Body of pancreas (tissue), 4 donors: ENCODE data around the gene FZD2. TPM values are rescaled to one million over a fixed set of nuclear protein-coding genes. Genes with fewer than 3 reads are reported as not detected.
A peak's percentile ranks its signal among the peaks of the same experiment; 100 is the strongest.

Experiments
- ATAC-seq: fragments of 150-250 bp; one replicate; pipeline ENCODE4 v1.9.1; 2016
- DNase-seq, 4 donors: peaks; one replicate each; pipeline ENCODE4 v3.0.0-alpha.2; 2019
- H3K27ac ChIP-seq, 4 donors: fragments of 200-600 bp; sonication (generic); 1 replicate in 3 of 4; 2 replicates in 1 of 4; pipeline versions ENCODE4 v1.5.1 to v1.6.1; 2016 to 2019; ENCODE audit warnings: mild to moderate bottlenecking in 1 of 4, mixed read lengths in 1 of 4, moderate library complexity in 1 of 4
- H3K27me3 ChIP-seq, 2 donors: fragments of 200-600 bp; sonication (generic); one replicate each; pipeline ENCODE4 v1.6.0; 2016; ENCODE audit warnings: mild to moderate bottlenecking in 1 of 2
- H3K36me3 ChIP-seq, 2 donors: fragments of 200-600 bp; sonication (generic); replicated peaks in 1 of 2; 2 replicates each; pipeline ENCODE4 v1.5.1; 2016; ENCODE audit warnings: low read depth in 2 of 2; ENCODE audit not compliant: insufficient read depth in 1 of 2
- H3K4me1 ChIP-seq: fragments of 200-600 bp; sonication (generic); one replicate; pipeline ENCODE4 v1.6.0; 2016
- H3K4me3 ChIP-seq, 2 donors: fragments of 200-600 bp; sonication (generic); 1 replicate in 1 of 2; 2 replicates in 1 of 2; pipeline ENCODE4 v1.5.1; 2016 to 2019
- H3K9me3 ChIP-seq, 3 donors: fragments of 200-600 bp; sonication (generic); 1 replicate in 2 of 3; 2 replicates in 1 of 3; pipeline ENCODE4 v1.5.1; 2016
- POLR2A ChIP-seq, 3 donors: fragments of 450-650 bp; IDR thresholded peaks; one replicate each; pipeline ENCODE4 v1.6.1; 2016; ENCODE audit warnings: antibody characterized with exemption in 3 of 3, mild to moderate bottlenecking in 2 of 3
- WGBS, 2 donors: methylation state at CpG; one replicate each; pipeline ENCODE4 v1.1.5; 2017; 5-methylcytosine and 5-hydroxymethylcytosine counted together
- intact Hi-C: fragments of 100-400 bp; cut with DNase I; formaldehyde crosslinking; loops from one replicate; pipeline ENCODE4 v1.15.1; 2023
- total RNA-seq, 2 donors: library from RNA; depleted of rRNA; stranded (reverse); fragments of >200 nt; gene quantifications; one replicate each; pipeline ENCODE4 v1.1.0, GENCODE V29; 2016
- TF ChIP-seq, protein P1 (sequence below), 7 experiments: fragments of 450-650 bp in 4 of 7; fragments of 200-600 bp in 3 of 7; sonication (generic) in 3 of 7; IDR thresholded peaks; one replicate each; pipeline ENCODE4 v1.5.1; 2016 to 2019; ENCODE audit warnings: antibody characterized with exemption in 7 of 7

Gene FZD2
- total RNA-seq, 2 donors from 2014 or later: 0.52 TPM; not detected in 1

DNA sequence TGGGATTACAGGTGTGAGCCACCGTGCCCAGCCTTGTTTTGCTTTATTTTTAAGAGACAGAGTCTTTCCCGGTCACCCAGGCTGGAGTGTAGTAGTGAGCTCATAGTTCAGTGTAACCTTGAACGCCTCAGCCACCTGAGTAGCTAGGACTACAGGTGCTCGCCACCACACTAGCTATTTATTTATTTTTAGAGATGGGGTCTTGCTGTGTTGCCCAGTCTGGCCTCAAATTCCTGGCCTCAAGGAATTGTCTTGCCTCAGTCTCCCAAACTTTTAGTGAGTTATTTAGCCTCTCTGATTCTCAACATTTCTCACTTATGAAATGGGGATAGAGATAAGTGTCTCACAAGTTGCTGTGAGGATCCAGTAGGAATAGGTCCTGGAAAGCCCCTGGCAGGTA, 21.7 kb downstream of the FZD2 start:
- H3K4me3 ChIP-seq: no peak overlapping the region
- no peaks in the 10 kb centered on the region for H3K27me3 ChIP-seq
- no peak for TF ChIP-seq POLR2A (IDR thresholded peaks at IDR 0.05)
- TF ChIP-seq, protein P1, sequence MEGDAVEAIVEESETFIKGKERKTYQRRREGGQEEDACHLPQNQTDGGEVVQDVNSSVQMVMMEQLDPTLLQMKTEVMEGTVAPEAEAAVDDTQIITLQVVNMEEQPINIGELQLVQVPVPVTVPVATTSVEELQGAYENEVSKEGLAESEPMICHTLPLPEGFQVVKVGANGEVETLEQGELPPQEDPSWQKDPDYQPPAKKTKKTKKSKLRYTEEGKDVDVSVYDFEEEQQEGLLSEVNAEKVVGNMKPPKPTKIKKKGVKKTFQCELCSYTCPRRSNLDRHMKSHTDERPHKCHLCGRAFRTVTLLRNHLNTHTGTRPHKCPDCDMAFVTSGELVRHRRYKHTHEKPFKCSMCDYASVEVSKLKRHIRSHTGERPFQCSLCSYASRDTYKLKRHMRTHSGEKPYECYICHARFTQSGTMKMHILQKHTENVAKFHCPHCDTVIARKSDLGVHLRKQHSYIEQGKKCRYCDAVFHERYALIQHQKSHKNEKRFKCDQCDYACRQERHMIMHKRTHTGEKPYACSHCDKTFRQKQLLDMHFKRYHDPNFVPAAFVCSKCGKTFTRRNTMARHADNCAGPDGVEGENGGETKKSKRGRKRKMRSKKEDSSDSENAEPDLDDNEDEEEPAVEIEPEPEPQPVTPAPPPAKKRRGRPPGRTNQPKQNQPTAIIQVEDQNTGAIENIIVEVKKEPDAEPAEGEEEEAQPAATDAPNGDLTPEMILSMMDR (IDR thresholded peaks at IDR 0.05): no peak
- no peaks in the 10 kb centered on the region for H3K36me3 ChIP-seq
- H3K9me3 ChIP-seq: no peaks in the 10 kb centered on the region
- no peaks in the 10 kb centered on the region for H3K4me1 ChIP-seq
- H3K27ac ChIP-seq: no peak overlapping the region
- ATAC-seq (no peak), DNase-seq (no peak)
- intact Hi-C loops: no loop called here
- WGBS, 2 donors: 58 to 68% methylated on average over 4 of the region's 4 CpGs

- no peaks in the 10 kb centered on the region for H3K9me3 ChIP-seq
- TF ChIP-seq, protein P1 (IDR thresholded peaks at IDR 0.05): no peak
- no peak for TF ChIP-seq POLR2A (IDR thresholded peaks at IDR 0.05)
- ATAC-seq (no peak), DNase-seq (no peak)
- H3K36me3 ChIP-seq: no peaks in the 10 kb centered on the region
- no peak overlapping the region for H3K4me3 ChIP-seq
- intact Hi-C loops: no loop called here
- no peak overlapping the region for H3K27ac ChIP-seq
- 60 to 79% methylated on average over 1 to 11 of the region's 11 CpGs for WGBS, 2 donors
- no peaks in the 10 kb centered on the region for H3K27me3 ChIP-seq
- H3K4me1 ChIP-seq: no peaks in the 10 kb centered on the region
Measured at GRCh38 chr17:44581868-44582267, 24.6 kb downstream of the FZD2 start.

- Histone ChIP-seq H3K4me3 (no peak overlapping the region), H3K4me1 (no peaks in the 10 kb centered on the region), H3K36me3 (no peaks in the 10 kb centered on the region), H3K27me3 (no peaks in the 10 kb centered on the region), H3K27ac (no peak overlapping the region), H3K9me3 (no peaks in the 10 kb centered on the region)
- TF ChIP-seq, protein P1 (IDR thresholded peaks at IDR 0.05): no peak
- no peak for TF ChIP-seq POLR2A (IDR thresholded peaks at IDR 0.05)
- DNase-seq (no peak), ATAC-seq (no peak)
- WGBS, 2 donors: 83 to 90% methylated on average over 13 of the region's 13 CpGs
- intact Hi-C loops: no loop called here
Measured at GRCh38 chr17:44584443-44584842, 27.2 kb downstream of the FZD2 start.

- Histone ChIP-seq H3K27me3 (no peaks in the 10 kb centered on the region), H3K27ac (no peak overlapping the region)
Measured at GRCh38 chr17:44585315-44585714, 28.0 kb downstream of the FZD2 start.

DNA sequence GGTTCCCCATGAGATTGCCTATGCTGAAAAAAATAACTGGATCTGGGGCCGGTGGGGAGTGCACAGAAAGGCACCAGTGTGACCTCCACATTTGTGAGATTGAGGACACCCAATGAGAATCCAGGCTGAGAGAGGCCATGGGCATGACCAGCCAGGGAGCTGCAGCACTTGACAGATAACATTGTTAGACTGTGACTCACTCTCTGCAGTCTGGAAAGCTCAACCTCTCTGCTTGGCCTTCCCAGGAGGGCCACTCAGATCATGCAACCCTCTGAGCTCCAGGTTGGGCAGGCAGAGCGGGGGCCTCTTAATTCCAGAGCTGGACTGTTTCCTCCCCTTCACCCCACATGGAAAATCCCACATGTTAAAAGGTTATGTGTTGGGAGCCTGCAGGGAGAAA, 30.1 kb downstream of the FZD2 start:
- intact Hi-C loops: no loop called here
- TF ChIP-seq POLR2A (IDR thresholded peaks at IDR 0.05): no peak
- TF ChIP-seq, protein P1 (IDR thresholded peaks at IDR 0.05): no peak
- Histone ChIP-seq H3K36me3 (no peaks in the 10 kb centered on the region), H3K4me3 (no peak overlapping the region), H3K27me3 (no peaks in the 10 kb centered on the region), H3K9me3 (no peaks in the 10 kb centered on the region), H3K4me1 (no peaks in the 10 kb centered on the region), H3K27ac (no peak overlapping the region)
- ATAC-seq (peak; percentile 78), DNase-seq (peak in 3 of 4 donors; percentile 23 to 69 (median 47))
- 10 to 35% methylated on average over 2 of the region's 2 CpGs for WGBS, 2 donors

More at GRCh38 chr17:44585315-44585714, 28.0 kb downstream of the FZD2 start:
- intact Hi-C loops: no loop called here
- no peak for DNase-seq
- WGBS, 2 donors: 71% methylated on average over 7 of the region's 7 CpGs
- TF ChIP-seq, protein P1 (IDR thresholded peaks at IDR 0.05): no peak
- no peak for TF ChIP-seq POLR2A (IDR thresholded peaks at IDR 0.05)
- no peaks in the 10 kb centered on the region for H3K9me3 ChIP-seq
- no peaks in the 10 kb centered on the region for H3K4me1 ChIP-seq
- ATAC-seq: no peak
- H3K36me3 ChIP-seq: no peaks in the 10 kb centered on the region
- H3K4me3 ChIP-seq: no peak overlapping the region
